Medulla oblongata (tissue), 1 donor: ENCODE data around the gene NOS2.
"Not testable (repeated sequence)": the region's sequence is repeated elsewhere in the genome, so short reads cannot be mapped to it uniquely, and the experiment has no call there.

Source experiments
- DNase-seq: peaks from one replicate; pipeline ENCODE4 v3.0.0-alpha.2; 2015; ENCODE audit errors: extremely low spot score

NOS2 gene

GRCh38 chr17:27755706-27756466, 44.4 kb downstream of the NOS2 start:
- no peak for DNase-seq

GRCh38 chr17:27754549-27754948, 45.8 kb downstream of the NOS2 start:
- no peak for DNase-seq

GRCh38 chr17:27753726-27754125, 46.6 kb downstream of the NOS2 start:
- DNase-seq: not testable (repeated sequence)

- DNase-seq: not testable (repeated sequence)
Measured at GRCh38 chr17:27752831-27753619, 47.3 kb downstream of the NOS2 start.

- DNase-seq: peak; percentile 9
Measured at GRCh38 chr17:27751622-27752490, 48.5 kb downstream of the NOS2 start.

- DNase-seq: no peak
Measured at GRCh38 chr17:27751166-27751565, 49.2 kb downstream of the NOS2 start.

GRCh38 chr17:27749562-27750150, 50.7 kb downstream of the NOS2 start:
- not testable (repeated sequence) for DNase-seq

GRCh38 chr17:27748360-27748825, 51.9 kb downstream of the NOS2 start:
- no peak for DNase-seq

GRCh38 chr17:27747462-27748359, 52.6 kb downstream of the NOS2 start:
- DNase-seq: no peak

GRCh38 chr17:27746881-27747280, 53.4 kb downstream of the NOS2 start:
- DNase-seq: no peak

- not testable (repeated sequence) for DNase-seq
Measured at GRCh38 chr17:27746320-27746719, 54.0 kb downstream of the NOS2 start.

GRCh38 chr17:27745207-27745830, 55.0 kb downstream of the NOS2 start:
- not testable (repeated sequence) for DNase-seq

- DNase-seq: peak; percentile 55
Measured at GRCh38 chr17:27743281-27743885, 56.9 kb downstream of the NOS2 start.

- DNase-seq: no peak
Measured at GRCh38 chr17:27741971-27742575, 58.3 kb downstream of the NOS2 start.

GRCh38 chr17:27741361-27741861, 58.9 kb downstream of the NOS2 start:
- DNase-seq: no peak

GRCh38 chr17:27740541-27740940, 59.8 kb downstream of the NOS2 start:
- not testable (repeated sequence) for DNase-seq

- DNase-seq: no peak
Measured at GRCh38 chr17:27733773-27734172, 66.6 kb downstream of the NOS2 start.

GRCh38 chr17:27732746-27733145, 67.6 kb downstream of the NOS2 start:
- not testable (repeated sequence) for DNase-seq

- DNase-seq: not testable (repeated sequence)
Measured at GRCh38 chr17:27725982-27726381, 74.3 kb downstream of the NOS2 start.
